WTC11 (cell line): ENCODE results near the gene ANXA2. TPM values are rescaled to one million over a fixed set of nuclear protein-coding genes. Genes with fewer than 3 reads are reported as not detected.

Experiments
- ATAC-seq: fragments of 200-7000 bp; cut with Tn5 transposase; 2 replicates; pipeline ENCODE4 v1.10.0; 2021; ENCODE audit warnings: mild to moderate bottlenecking, moderate library complexity
- CTCF ChIA-PET: fragments of 300-600 bp; sonication (Branson Sonifier 250); formaldehyde crosslinking; loops from one replicate; lab custom pipeline; 2021; ENCODE audit warnings: antibody characterized with exemption; lab: Charles Lee
- POLR2A ChIA-PET: fragments of 350-600 bp; sonication (Branson Sonifier 250); formaldehyde crosslinking; loops from one replicate; lab custom pipeline; 2021; ENCODE audit warnings: antibody characterized with exemption; lab: Charles Lee
- DNase-seq: peaks from one replicate; pipeline ENCODE4 v3.0.0; 2021; ENCODE audit warnings: low spot score
- H3K27ac Mint-ChIP-seq: 2 replicates; pipeline ENCODE4 v1.8.0; 2021; ENCODE audit warnings: mixed read lengths
- H3K27me3 Mint-ChIP-seq: 2 replicates; pipeline ENCODE4 v1.8.0; 2021; ENCODE audit warnings: low read depth, mild to moderate bottlenecking, moderate library complexity, mixed read lengths
- H3K36me3 Mint-ChIP-seq: 2 replicates; pipeline ENCODE4 v1.8.0; 2021; ENCODE audit warnings: mixed read lengths
- H3K4me1 Mint-ChIP-seq: 2 replicates; pipeline ENCODE4 v1.8.0; 2022; ENCODE audit warnings: mixed read lengths
- H3K4me3 Mint-ChIP-seq: 2 replicates; pipeline ENCODE4 v1.8.0; 2021; ENCODE audit warnings: mild to moderate bottlenecking, moderate library complexity, mixed read lengths
- H3K9me3 Mint-ChIP-seq: 2 replicates; pipeline ENCODE4 v1.8.0; 2021; ENCODE audit warnings: mixed read lengths
- ATF1 ChIP-seq: sonication (generic); formaldehyde crosslinking; IDR thresholded peaks from 2 replicates; pipeline ENCODE4 v1.8.1; 2023; ENCODE audit warnings: mild to moderate bottlenecking, moderate library complexity, missing genetic modification reagents
- CDX4 ChIP-seq: fragments of 250-450 bp; sonication (Bioruptor Pico); IDR thresholded peaks from 2 replicates; pipeline ENCODE4 v1.9.0; 2021; ENCODE audit warnings: moderate library complexity, mild to moderate bottlenecking, inconsistent platforms, borderline replicate concordance
- CREM ChIP-seq: sonication (generic); formaldehyde crosslinking; IDR thresholded peaks from 2 replicates; pipeline ENCODE4 v1.8.1; 2022; ENCODE audit warnings: mild to moderate bottlenecking, missing genetic modification reagents, moderate library complexity
- E2F4 ChIP-seq: sonication (generic); formaldehyde crosslinking; IDR thresholded peaks from 2 replicates; pipeline ENCODE4 v1.8.1; 2022; ENCODE audit warnings: low read depth, mild to moderate bottlenecking, moderate library complexity, missing genetic modification reagents, borderline replicate concordance
- FOXP4 ChIP-seq: sonication (generic); formaldehyde crosslinking; IDR thresholded peaks from 2 replicates; pipeline ENCODE4 v1.8.0; 2022; ENCODE audit warnings: mild to moderate bottlenecking, missing genetic modification reagents
- GABPB1 ChIP-seq: sonication (generic); formaldehyde crosslinking; IDR thresholded peaks from 2 replicates; pipeline ENCODE4 v1.8.1; 2023; ENCODE audit warnings: mild to moderate bottlenecking, missing genetic modification reagents
- GRHL2 ChIP-seq: fragments of 250-450 bp; sonication (Bioruptor Pico); IDR thresholded peaks from 2 replicates; pipeline ENCODE4 v1.8.0; 2022; ENCODE audit warnings: mild to moderate bottlenecking, moderate library complexity; ENCODE audit not compliant: insufficient replicate concordance, severe bottlenecking
- HMGXB4 ChIP-seq: sonication (generic); formaldehyde crosslinking; IDR thresholded peaks from 2 replicates; pipeline ENCODE4 v1.8.1; 2023; ENCODE audit warnings: mild to moderate bottlenecking, moderate library complexity, missing genetic modification reagents
- IRF2 ChIP-seq: sonication (generic); formaldehyde crosslinking; IDR thresholded peaks from 2 replicates; pipeline ENCODE4 v1.8.0; 2022; ENCODE audit warnings: low read depth, missing genetic modification reagents, borderline replicate concordance
- MXD4 ChIP-seq: fragments of 250-450 bp; sonication (Bioruptor Pico); IDR thresholded peaks from 2 replicates; pipeline ENCODE4 v1.8.0; 2021; ENCODE audit warnings: mild to moderate bottlenecking, moderate library complexity, borderline replicate concordance
- NFATC4 ChIP-seq: fragments of 250-450 bp; sonication (Bioruptor Pico); IDR thresholded peaks from 2 replicates; pipeline ENCODE4 v1.9.0; 2021; ENCODE audit warnings: mild to moderate bottlenecking
- TCF7 ChIP-seq: sonication (generic); formaldehyde crosslinking; IDR thresholded peaks from 2 replicates; pipeline ENCODE4 v1.8.0; 2022; ENCODE audit warnings: mild to moderate bottlenecking, low read depth, missing genetic modification reagents, moderate library complexity
- TEAD4 ChIP-seq: sonication (generic); formaldehyde crosslinking; IDR thresholded peaks from 2 replicates; pipeline ENCODE4 v1.8.0; 2022; ENCODE audit warnings: mild to moderate bottlenecking, missing genetic modification reagents
- TP53 ChIP-seq: sonication (generic); formaldehyde crosslinking; IDR thresholded peaks from 2 replicates; pipeline ENCODE4 v1.8.1; 2023; ENCODE audit warnings: mild to moderate bottlenecking, missing genetic modification reagents
- USF2 ChIP-seq: sonication (generic); formaldehyde crosslinking; IDR thresholded peaks from 2 replicates; pipeline ENCODE4 v1.8.1; 2023; ENCODE audit warnings: mild to moderate bottlenecking, missing genetic modification reagents, moderate library complexity
- ZMAT4 ChIP-seq: fragments of 250-450 bp; sonication (Bioruptor Pico); IDR thresholded peaks from 2 replicates; pipeline ENCODE4 v1.9.0; 2021; ENCODE audit warnings: mild to moderate bottlenecking
- ZNF317 ChIP-seq: sonication (generic); formaldehyde crosslinking; IDR thresholded peaks from 2 replicates; pipeline ENCODE4 v1.8.1; 2023; ENCODE audit warnings: low read depth, mild to moderate bottlenecking, moderate library complexity, missing genetic modification reagents, borderline replicate concordance
- ZNF512 ChIP-seq: sonication (generic); formaldehyde crosslinking; IDR thresholded peaks from 2 replicates; pipeline ENCODE4 v1.8.1; 2022; ENCODE audit warnings: missing genetic modification reagents, borderline replicate concordance
- ZSCAN18 ChIP-seq: fragments of 250-450 bp; sonication (Bioruptor Pico); IDR thresholded peaks from 2 replicates; pipeline ENCODE4 v2.1.2; 2022; ENCODE audit warnings: mild to moderate bottlenecking, moderate library complexity
- total RNA-seq: library from RNA; stranded (reverse); gene quantifications from 3 replicates; pipeline ENCODE4 v1.2.3, GENCODE V29; 2021

The ANXA2 gene
- total RNA-seq, 1 experiment from 2014 or later = 152 TPM

- Mint-ChIP-seq H3K9me3 (no peaks in the 10 kb centered on the region), H3K4me3 (no peak overlapping the region), H3K27me3 (peaks cover 37% of the 10 kb centered on the region), H3K36me3 (peaks cover 6% of the 10 kb centered on the region; the same call in 1 of the 2 replicates), H3K4me1 (peaks cover 29% of the 10 kb centered on the region), H3K27ac (no peak overlapping the region)
- ChIA-PET POLR2A (interaction anchor here (0.6 kb wide), 1 partner anchor 20 kb away, joined by 3 read pairs; no protein-coding TSS in a partner anchor), CTCF (interaction anchor here (0.9 kb wide), 1 partner anchor 35 kb away, joined by 3 read pairs; no protein-coding TSS in a partner anchor)
- TF ChIP-seq FOXP4 (CRISPR knock-in tag) (no peak), USF2 (CRISPR knock-in tag) (no peak), NFATC4 (CRISPR knock-in tag) (no peak), CREM (CRISPR knock-in tag) (no peak), ZSCAN18 (CRISPR knock-in tag) (no peak), E2F4 (no peak), HMGXB4 (CRISPR knock-in tag) (no peak)
- ATAC-seq = no peak
- no peak for DNase-seq
These were observed 25.0 kb downstream of the ANXA2 start for GRCh38 chr15:60372756-60373155.

- H3K4me3 Mint-ChIP-seq = no peak overlapping the region
- DNase-seq = no peak
- no peaks in the 10 kb centered on the region for H3K9me3 Mint-ChIP-seq
- ChIA-PET POLR2A (interaction anchor here (0.6 kb wide), 1 partner anchor 20 kb away, joined by 3 read pairs; no protein-coding TSS in a partner anchor), CTCF (no interaction called here)
- peaks cover 29% of the 10 kb centered on the region for H3K4me1 Mint-ChIP-seq
- H3K27ac Mint-ChIP-seq = no peak overlapping the region
- ATAC-seq = no peak
- H3K27me3 Mint-ChIP-seq = peaks cover 37% of the 10 kb centered on the region
- TF ChIP-seq ZMAT4 (CRISPR knock-in tag) (no peak), IRF2 (CRISPR knock-in tag) (no peak), TCF7 (CRISPR knock-in tag) (no peak), GRHL2 (no peak), HMGXB4 (CRISPR knock-in tag) (no peak), CDX4 (CRISPR knock-in tag) (no peak), ATF1 (CRISPR knock-in tag) (no peak), ZNF317 (CRISPR knock-in tag) (no peak), TP53 (no peak), GABPB1 (CRISPR knock-in tag) (no peak), ZNF512 (CRISPR knock-in tag) (no peak), MXD4 (CRISPR knock-in tag) (no peak), TEAD4 (CRISPR knock-in tag) (no peak)
- H3K36me3 Mint-ChIP-seq = peaks cover 6% of the 10 kb centered on the region; the same call in 1 of the 2 replicates
These were observed 25.6 kb downstream of the ANXA2 start for GRCh38 chr15:60372227-60372626.
